GM23338 (cell line): ENCODE measurements around the gene ANO5. TPM values are rescaled to one million over a fixed set of nuclear protein-coding genes. Genes with fewer than 3 reads are reported as not detected.

Experiments used
- EZH2 ChIP-seq: fragments of 200-600 bp; sonication (generic); IDR thresholded peaks from one replicate; pipeline ENCODE4 v1.8.0; 2017; ENCODE audit warnings: antibody characterized with exemption, mild to moderate bottlenecking, low read depth; ENCODE audit not compliant: unreplicated experiment
- JUNB ChIP-seq: IDR thresholded peaks from one replicate; pipeline ENCODE4 v1.6.1; 2016; ENCODE audit warnings: antibody characterized with exemption; ENCODE audit not compliant: unreplicated experiment
- NANOG ChIP-seq: IDR thresholded peaks from 2 replicates; pipeline ENCODE4 v1.6.1; 2016; ENCODE audit warnings: antibody characterized with exemption, borderline replicate concordance
- STAT1 ChIP-seq: IDR thresholded peaks from one replicate; pipeline ENCODE4 v1.6.1; 2016; ENCODE audit warnings: antibody characterized with exemption; ENCODE audit not compliant: unreplicated experiment
- ZNF114 ChIP-seq: fragments of 250-450 bp; sonication (Bioruptor Pico); IDR thresholded peaks from 2 replicates; pipeline ENCODE4 v1.5.0; 2020; ENCODE audit warnings: mild to moderate bottlenecking, moderate library complexity
- ZNF331 ChIP-seq: fragments of 250-450 bp; sonication (Bioruptor Pico); IDR thresholded peaks from 2 replicates; pipeline ENCODE4 v1.5.0; 2020; ENCODE audit warnings: low read depth, mild to moderate bottlenecking, moderate library complexity
- polyA plus RNA-seq: library from polyadenylated mRNA; unstranded; fragments of >200 nt; fragmentation: Nextera tagmentation; extraction: Ambion mirVana; gene quantifications from 2 replicates; pipeline ENCODE4 v1.2.1, GENCODE V29; 2016
- total RNA-seq: library from RNA; depleted of rRNA; stranded (reverse); fragments of >200 nt; shearing (Covaris generic); gene quantifications from 2 replicates; pipeline ENCODE4 v1.2.3, GENCODE V29; 2014
- TF ChIP-seq, protein P1 (sequence below): fragments of 250-450 bp; sonication (Bioruptor Pico); IDR thresholded peaks from 2 replicates; pipeline ENCODE4 v1.5.0; 2020; ENCODE audit warnings: mild to moderate bottlenecking, moderate library complexity
- TF ChIP-seq, protein P2 (sequence below): IDR thresholded peaks from one replicate; pipeline ENCODE4 v1.6.1; 2018; ENCODE audit warnings: antibody characterized with exemption; ENCODE audit not compliant: unreplicated experiment
- TF ChIP-seq, protein P3 (sequence below), 2 experiments: fragments of 200-600 bp in 1 of 2; sonication (generic) in 1 of 2; conservative IDR thresholded peaks; 2 replicates each; pipeline versions ENCODE4 v1.5.1 to v1.6.1; 2016 to 2017; ENCODE audit warnings: antibody characterized with exemption in 2 of 2, low read depth in 2 of 2, mild to moderate bottlenecking in 2 of 2, moderate library complexity in 1 of 2

The ANO5 gene
- total and polyA plus RNA-seq, 2 experiments from 2014 or later, result 1.8 to 8.3 TPM

- TF ChIP-seq, protein P1, sequence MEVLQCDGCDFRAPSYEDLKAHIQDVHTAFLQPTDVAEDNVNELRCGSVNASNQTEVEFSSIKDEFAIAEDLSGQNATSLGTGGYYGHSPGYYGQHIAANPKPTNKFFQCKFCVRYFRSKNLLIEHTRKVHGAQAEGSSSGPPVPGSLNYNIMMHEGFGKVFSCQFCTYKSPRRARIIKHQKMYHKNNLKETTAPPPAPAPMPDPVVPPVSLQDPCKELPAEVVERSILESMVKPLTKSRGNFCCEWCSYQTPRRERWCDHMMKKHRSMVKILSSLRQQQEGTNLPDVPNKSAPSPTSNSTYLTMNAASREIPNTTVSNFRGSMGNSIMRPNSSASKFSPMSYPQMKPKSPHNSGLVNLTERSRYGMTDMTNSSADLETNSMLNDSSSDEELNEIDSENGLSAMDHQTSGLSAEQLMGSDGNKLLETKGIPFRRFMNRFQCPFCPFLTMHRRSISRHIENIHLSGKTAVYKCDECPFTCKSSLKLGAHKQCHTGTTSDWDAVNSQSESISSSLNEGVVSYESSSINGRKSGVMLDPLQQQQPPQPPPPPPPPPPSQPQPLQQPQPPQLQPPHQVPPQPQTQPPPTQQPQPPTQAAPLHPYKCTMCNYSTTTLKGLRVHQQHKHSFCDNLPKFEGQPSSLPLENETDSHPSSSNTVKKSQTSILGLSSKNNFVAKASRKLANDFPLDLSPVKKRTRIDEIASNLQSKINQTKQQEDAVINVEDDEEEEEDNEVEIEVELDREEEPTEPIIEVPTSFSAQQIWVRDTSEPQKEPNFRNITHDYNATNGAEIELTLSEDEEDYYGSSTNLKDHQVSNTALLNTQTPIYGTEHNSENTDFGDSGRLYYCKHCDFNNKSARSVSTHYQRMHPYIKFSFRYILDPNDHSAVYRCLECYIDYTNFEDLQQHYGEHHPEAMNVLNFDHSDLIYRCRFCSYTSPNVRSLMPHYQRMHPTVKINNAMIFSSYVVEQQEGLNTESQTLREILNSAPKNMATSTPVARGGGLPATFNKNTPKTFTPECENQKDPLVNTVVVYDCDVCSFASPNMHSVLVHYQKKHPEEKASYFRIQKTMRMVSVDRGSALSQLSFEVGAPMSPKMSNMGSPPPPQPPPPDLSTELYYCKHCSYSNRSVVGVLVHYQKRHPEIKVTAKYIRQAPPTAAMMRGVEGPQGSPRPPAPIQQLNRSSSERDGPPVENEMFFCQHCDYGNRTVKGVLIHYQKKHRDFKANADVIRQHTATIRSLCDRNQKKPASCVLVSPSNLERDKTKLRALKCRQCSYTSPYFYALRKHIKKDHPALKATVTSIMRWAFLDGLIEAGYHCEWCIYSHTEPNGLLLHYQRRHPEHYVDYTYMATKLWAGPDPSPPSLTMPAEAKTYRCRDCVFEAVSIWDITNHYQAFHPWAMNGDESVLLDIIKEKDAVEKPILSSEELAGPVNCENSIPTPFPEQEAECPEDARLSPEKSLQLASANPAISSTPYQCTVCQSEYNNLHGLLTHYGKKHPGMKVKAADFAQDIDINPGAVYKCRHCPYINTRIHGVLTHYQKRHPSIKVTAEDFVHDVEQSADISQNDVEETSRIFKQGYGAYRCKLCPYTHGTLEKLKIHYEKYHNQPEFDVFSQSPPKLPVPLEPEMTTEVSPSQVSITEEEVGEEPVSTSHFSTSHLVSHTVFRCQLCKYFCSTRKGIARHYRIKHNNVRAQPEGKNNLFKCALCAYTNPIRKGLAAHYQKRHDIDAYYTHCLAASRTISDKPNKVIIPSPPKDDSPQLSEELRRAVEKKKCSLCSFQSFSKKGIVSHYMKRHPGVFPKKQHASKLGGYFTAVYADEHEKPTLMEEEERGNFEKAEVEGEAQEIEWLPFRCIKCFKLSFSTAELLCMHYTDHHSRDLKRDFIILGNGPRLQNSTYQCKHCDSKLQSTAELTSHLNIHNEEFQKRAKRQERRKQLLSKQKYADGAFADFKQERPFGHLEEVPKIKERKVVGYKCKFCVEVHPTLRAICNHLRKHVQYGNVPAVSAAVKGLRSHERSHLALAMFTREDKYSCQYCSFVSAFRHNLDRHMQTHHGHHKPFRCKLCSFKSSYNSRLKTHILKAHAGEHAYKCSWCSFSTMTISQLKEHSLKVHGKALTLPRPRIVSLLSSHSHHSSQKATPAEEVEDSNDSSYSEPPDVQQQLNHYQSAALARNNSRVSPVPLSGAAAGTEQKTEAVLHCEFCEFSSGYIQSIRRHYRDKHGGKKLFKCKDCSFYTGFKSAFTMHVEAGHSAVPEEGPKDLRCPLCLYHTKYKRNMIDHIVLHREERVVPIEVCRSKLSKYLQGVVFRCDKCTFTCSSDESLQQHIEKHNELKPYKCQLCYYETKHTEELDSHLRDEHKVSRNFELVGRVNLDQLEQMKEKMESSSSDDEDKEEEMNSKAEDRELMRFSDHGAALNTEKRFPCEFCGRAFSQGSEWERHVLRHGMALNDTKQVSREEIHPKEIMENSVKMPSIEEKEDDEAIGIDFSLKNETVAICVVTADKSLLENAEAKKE (CRISPR knock-in tag), result no peak
- TF ChIP-seq, protein P2, sequence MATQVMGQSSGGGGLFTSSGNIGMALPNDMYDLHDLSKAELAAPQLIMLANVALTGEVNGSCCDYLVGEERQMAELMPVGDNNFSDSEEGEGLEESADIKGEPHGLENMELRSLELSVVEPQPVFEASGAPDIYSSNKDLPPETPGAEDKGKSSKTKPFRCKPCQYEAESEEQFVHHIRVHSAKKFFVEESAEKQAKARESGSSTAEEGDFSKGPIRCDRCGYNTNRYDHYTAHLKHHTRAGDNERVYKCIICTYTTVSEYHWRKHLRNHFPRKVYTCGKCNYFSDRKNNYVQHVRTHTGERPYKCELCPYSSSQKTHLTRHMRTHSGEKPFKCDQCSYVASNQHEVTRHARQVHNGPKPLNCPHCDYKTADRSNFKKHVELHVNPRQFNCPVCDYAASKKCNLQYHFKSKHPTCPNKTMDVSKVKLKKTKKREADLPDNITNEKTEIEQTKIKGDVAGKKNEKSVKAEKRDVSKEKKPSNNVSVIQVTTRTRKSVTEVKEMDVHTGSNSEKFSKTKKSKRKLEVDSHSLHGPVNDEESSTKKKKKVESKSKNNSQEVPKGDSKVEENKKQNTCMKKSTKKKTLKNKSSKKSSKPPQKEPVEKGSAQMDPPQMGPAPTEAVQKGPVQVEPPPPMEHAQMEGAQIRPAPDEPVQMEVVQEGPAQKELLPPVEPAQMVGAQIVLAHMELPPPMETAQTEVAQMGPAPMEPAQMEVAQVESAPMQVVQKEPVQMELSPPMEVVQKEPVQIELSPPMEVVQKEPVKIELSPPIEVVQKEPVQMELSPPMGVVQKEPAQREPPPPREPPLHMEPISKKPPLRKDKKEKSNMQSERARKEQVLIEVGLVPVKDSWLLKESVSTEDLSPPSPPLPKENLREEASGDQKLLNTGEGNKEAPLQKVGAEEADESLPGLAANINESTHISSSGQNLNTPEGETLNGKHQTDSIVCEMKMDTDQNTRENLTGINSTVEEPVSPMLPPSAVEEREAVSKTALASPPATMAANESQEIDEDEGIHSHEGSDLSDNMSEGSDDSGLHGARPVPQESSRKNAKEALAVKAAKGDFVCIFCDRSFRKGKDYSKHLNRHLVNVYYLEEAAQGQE, result no peak
- TF ChIP-seq STAT1, result no peak
- no peak for TF ChIP-seq ZNF114 (CRISPR knock-in tag)
- no peak for TF ChIP-seq ZNF331
- TF ChIP-seq JUNB, result no peak
- TF ChIP-seq, protein P3, sequence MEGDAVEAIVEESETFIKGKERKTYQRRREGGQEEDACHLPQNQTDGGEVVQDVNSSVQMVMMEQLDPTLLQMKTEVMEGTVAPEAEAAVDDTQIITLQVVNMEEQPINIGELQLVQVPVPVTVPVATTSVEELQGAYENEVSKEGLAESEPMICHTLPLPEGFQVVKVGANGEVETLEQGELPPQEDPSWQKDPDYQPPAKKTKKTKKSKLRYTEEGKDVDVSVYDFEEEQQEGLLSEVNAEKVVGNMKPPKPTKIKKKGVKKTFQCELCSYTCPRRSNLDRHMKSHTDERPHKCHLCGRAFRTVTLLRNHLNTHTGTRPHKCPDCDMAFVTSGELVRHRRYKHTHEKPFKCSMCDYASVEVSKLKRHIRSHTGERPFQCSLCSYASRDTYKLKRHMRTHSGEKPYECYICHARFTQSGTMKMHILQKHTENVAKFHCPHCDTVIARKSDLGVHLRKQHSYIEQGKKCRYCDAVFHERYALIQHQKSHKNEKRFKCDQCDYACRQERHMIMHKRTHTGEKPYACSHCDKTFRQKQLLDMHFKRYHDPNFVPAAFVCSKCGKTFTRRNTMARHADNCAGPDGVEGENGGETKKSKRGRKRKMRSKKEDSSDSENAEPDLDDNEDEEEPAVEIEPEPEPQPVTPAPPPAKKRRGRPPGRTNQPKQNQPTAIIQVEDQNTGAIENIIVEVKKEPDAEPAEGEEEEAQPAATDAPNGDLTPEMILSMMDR (conservative IDR thresholded peaks at IDR 0.05; ENCODE audit: low read depth in 2 of 2), result no peak
- no peak for TF ChIP-seq NANOG
- TF ChIP-seq EZH2, result no peak
Observed at GRCh38 chr11:22208151-22208858, 15.4 kb downstream of the ANO5 start (continued).
